Measurements from ENCODE around the gene DPY19L2.
"Not testable (repeated sequence)": the region's sequence is repeated elsewhere in the genome, so short reads cannot be mapped to it uniquely, and the experiment has no call there.

DNA sequence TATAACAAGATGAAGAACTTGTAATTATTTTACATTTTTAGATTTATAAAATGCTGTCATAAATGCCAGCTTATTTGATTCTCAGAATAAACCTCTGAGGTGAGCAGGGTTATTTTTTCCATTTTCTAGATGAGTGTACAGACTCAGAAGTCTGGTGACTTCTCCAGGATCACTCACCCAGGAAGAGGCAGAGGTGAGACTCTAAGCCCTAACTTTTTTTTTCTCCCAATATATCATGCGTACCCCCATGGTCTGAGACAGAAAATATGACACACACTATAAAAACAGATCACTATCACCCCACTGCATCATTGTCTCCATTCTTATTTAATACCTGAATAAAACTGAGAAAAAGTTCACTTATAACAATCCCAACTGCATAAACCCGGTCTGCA is 45.4 kb upstream of the DPY19L2 start:
- not testable (repeated sequence) for TF ChIP-seq POLR2AphosphoS5 (IDR thresholded peaks at IDR 0.05; ENCODE audit: low read depth, low read length); TAF1 (IDR thresholded peaks at IDR 0.05; ENCODE audit: low read depth, low read length); SPI1 (IDR thresholded peaks at IDR 0.05; ENCODE audit: low read depth, low read length); POLR2A (IDR thresholded peaks at IDR 0.05; ENCODE audit: low read depth, low read length); PAX5 (IDR thresholded peaks at IDR 0.05; ENCODE audit: insufficient read depth, low read length, severe bottlenecking); POU2F2 (IDR thresholded peaks at IDR 0.05; ENCODE audit: low read depth, low read length)

Measured in GM12891 (cell line).